ENCODE results near the gene UBA6.

The UBA6 gene

DNA sequence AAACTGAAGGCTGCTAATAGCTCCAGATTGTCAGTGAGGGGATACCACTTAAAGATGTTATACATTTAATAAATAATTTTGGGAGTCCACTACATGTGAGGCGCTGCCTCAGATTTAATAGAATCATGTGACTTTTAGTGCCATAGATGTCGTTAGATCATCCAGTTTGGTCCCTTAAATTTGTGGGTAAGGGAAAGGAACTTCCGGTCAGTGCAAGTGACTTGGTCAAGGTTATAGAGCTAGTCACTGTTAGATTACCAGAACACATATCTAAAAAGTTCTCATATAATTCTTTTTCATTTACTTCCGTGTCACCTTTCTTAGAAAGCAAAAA lies 529 bp upstream of the UBA6 start:
- Mint-ChIP-seq H3K27ac (peak overlapping the region; percentile 99), H3K36me3 (ENCODE audit: low read depth) (peaks cover 49% of the 10 kb centered on the region), H3K4me1 (ENCODE audit: low read depth) (peaks cover 46% of the 10 kb centered on the region), H3K9me3 (peaks cover 23% of the 10 kb centered on the region), H3K4me3 (peak overlapping the region; percentile 99), H3K27me3 (ENCODE audit: low read depth) (no peaks in the 10 kb centered on the region)
- DNase-seq (ENCODE audit: low spot score) = no peak

DNA sequence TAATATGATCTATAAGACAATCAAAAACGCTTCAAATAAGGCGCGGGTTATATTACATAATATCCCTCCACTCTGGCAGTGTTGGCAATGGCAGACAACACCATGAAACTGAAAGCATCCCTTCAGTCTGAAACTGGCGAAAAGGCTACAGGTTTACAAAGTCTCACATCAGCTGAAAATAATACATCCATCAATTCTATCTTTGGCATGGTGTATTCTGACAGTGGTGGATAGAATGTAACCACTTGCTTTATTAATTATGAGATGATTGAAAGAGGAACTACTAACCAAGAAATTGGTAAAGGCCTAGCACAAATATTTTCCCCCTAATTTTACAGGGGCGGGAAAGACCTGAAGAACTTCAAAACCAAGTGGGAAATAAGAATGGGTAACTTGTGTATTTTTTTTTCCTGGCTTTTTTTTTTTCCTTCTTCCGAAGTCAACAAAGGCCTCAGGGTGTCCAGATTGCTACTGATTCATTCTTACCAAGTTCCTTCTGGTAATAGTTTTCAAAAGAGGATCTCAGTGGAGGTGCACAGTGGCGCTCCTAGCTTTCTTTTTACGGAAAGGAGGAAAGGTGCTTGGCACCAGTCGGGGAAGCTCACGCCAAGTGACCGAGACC lies 728 bp downstream of the UBA6 start:
- Mint-ChIP-seq H3K27ac (peak overlapping the region; percentile 99), H3K4me3 (peak overlapping the region; percentile 99), H3K4me1 (ENCODE audit: low read depth) (peaks cover 46% of the 10 kb centered on the region), H3K27me3 (ENCODE audit: low read depth) (no peaks in the 10 kb centered on the region), H3K9me3 (peaks cover 12% of the 10 kb centered on the region), H3K36me3 (ENCODE audit: low read depth) (peaks cover 46% of the 10 kb centered on the region)
- no peak for DNase-seq (ENCODE audit: low spot score)

DNA sequence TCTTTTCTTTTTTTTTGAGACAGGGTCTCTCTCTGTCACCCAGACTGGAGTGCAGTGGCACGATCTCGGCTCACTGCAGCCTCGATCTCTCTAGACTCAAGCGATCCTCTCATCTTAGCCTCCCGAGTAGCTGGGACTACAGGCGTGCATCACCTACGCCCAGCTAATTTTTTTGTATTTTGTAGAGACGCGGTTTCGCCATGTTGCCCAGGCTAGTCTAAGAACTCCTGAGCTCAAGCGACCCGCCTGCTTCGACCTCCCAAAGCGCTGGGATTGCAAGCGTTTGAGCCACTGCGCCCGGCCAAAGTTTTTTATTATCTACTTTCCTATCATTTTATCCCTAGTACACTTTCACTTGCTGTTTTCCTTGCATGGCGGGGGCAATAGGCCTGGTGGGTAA lies 1.4 kb downstream of the UBA6 start:
- DNase-seq (ENCODE audit: low spot score) = no peak
- peaks cover 46% of the 10 kb centered on the region for H3K36me3 Mint-ChIP-seq (ENCODE audit: low read depth)
- peak overlapping the region; percentile 99 for H3K4me3 Mint-ChIP-seq
- no peaks in the 10 kb centered on the region for H3K27me3 Mint-ChIP-seq (ENCODE audit: low read depth)
- peaks cover 42% of the 10 kb centered on the region for H3K4me1 Mint-ChIP-seq (ENCODE audit: low read depth)
- peak overlapping the region; percentile 99 for H3K27ac Mint-ChIP-seq
- H3K9me3 Mint-ChIP-seq = peaks cover 7% of the 10 kb centered on the region

DNA sequence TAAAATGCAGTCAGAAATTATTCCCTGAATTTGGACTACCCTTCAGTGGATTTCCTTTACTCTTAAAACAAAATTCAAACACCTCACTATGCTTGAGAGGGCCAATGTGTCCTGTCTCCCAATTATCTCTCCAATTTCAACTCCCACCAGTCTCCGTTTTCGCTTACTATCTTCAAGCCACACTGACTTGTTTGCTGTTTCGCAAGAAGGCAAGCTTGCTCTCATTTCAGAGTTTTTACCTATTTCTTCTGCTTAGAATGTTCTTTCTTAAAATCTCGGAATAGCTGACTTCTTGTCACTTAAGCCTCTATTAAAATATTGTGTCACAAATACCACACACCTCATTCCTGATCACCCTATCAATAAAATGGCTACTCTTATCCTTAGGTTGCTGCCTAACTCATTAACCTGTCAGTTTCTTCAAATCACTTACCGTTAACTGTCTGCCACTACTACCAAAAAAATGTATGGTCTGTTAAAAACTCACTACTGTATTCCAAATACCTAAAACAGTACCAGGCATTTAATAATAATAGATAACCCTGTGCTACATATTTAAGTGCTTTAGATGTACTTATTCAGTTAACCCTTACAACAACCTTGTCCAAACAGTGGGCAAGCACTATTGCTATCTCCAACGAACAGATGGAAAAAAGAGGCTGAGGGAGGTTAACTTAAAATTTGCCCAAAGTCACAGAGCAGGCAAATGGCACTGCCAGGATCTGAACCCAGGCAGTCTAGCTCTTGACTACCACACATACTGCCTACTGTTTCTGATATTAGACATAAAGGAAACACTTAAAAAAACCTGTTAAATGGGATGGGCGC lies 2.9 kb downstream of the UBA6 start:
- H3K4me3 Mint-ChIP-seq = no peak overlapping the region
- H3K36me3 Mint-ChIP-seq (ENCODE audit: low read depth) = peaks cover 42% of the 10 kb centered on the region
- peaks cover 37% of the 10 kb centered on the region for H3K4me1 Mint-ChIP-seq (ENCODE audit: low read depth)
- DNase-seq (ENCODE audit: low spot score) = no peak
- H3K9me3 Mint-ChIP-seq = no peaks in the 10 kb centered on the region
- H3K27me3 Mint-ChIP-seq (ENCODE audit: low read depth) = no peaks in the 10 kb centered on the region
- H3K27ac Mint-ChIP-seq = no peak overlapping the region

DNA sequence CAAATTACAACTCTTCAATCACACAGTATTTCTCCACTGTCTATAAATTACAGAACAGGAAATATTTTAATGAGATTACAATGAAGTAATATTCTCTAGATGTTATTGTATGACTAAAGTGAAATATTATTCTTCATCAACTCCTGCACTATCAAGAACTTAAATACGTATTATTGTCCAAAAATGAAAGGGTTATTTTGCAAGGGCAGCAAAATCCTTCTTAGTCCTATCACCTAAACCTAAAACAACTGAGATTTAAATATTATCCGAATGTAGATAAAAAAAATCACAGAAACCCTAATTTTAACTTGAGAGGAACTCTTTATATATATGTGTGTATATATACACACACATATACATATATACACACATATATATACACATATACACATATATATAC lies 4.9 kb downstream of the UBA6 start:
- Mint-ChIP-seq H3K27ac (no peak overlapping the region), H3K4me3 (no peak overlapping the region), H3K4me1 (ENCODE audit: low read depth) (peaks cover 29% of the 10 kb centered on the region), H3K27me3 (ENCODE audit: low read depth) (no peaks in the 10 kb centered on the region), H3K36me3 (ENCODE audit: low read depth) (peaks cover 53% of the 10 kb centered on the region), H3K9me3 (peaks cover 3% of the 10 kb centered on the region)
- no peak for DNase-seq (ENCODE audit: low spot score)

DNA sequence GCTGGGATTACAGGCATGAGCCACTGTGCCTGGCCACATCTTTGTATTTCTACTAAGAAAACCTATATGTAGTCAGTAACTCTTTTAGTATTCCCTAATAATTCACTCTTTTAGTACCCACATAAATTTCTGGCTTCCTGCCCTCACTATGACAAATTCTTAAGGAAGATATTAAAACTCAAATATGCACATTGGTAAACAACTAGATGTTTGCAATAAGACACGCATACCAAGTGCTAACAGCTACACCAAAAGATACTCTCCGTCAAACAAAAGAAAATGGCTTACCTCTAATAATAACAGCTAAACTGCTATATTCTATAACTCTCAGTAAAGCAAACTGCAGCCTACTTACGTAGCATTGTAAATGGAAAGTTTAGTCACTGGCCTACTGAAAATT lies 6.3 kb downstream of the UBA6 start:
- H3K4me1 Mint-ChIP-seq (ENCODE audit: low read depth) = peaks cover 33% of the 10 kb centered on the region
- H3K27me3 Mint-ChIP-seq (ENCODE audit: low read depth) = no peaks in the 10 kb centered on the region
- no peak overlapping the region for H3K4me3 Mint-ChIP-seq
- DNase-seq (ENCODE audit: low spot score) = no peak
- H3K36me3 Mint-ChIP-seq (ENCODE audit: low read depth) = peaks cover 61% of the 10 kb centered on the region
- no peak overlapping the region for H3K27ac Mint-ChIP-seq
- peaks cover 3% of the 10 kb centered on the region for H3K9me3 Mint-ChIP-seq

DNA sequence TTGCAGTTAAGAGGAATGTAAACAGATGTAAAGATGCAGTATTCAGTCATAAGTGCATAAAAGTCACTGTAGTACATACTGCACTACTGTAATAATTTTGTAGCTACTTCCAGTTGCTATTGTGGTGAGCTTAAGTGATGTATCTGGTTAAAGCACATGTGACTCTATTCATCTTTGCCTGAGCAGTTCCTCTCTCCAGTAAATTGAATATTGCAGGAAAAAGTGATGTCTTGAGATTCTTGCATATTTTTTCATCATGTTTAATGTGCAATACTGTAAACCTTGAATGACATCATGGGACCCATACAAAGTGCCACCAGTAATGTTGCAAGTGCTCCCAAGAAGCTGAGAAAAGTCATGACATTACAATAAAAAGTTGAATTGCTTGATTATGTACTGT lies 9.6 kb downstream of the UBA6 start:
- Mint-ChIP-seq H3K27ac (no peak overlapping the region), H3K4me1 (ENCODE audit: low read depth) (peaks cover 34% of the 10 kb centered on the region), H3K27me3 (ENCODE audit: low read depth) (no peaks in the 10 kb centered on the region), H3K9me3 (peaks cover 3% of the 10 kb centered on the region), H3K36me3 (ENCODE audit: low read depth) (peaks cover 66% of the 10 kb centered on the region), H3K4me3 (no peak overlapping the region)
- no peak for DNase-seq (ENCODE audit: low spot score)

DNA sequence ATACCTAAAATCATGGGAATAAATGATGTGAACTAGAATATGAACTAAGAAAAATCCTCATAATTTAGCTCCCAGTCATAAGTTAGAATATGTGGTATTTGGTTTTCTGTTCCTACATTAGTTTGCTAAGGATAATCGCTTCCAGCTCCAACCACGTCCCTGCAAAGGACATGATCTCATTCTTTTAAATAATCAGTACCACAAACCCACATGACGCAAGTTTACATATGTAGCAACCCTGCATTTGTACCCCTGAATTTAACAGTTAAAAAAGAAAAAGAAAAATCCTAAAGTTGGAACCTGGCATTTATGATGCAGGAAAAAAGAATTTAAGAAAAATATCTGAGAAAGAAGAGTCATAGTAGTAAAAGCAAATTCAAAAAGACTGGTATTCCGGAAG lies 13.3 kb downstream of the UBA6 start:
- Mint-ChIP-seq H3K4me1 (ENCODE audit: low read depth) (peaks cover 42% of the 10 kb centered on the region), H3K36me3 (ENCODE audit: low read depth) (peaks cover 57% of the 10 kb centered on the region), H3K9me3 (peaks cover 3% of the 10 kb centered on the region), H3K27ac (no peak overlapping the region), H3K27me3 (ENCODE audit: low read depth) (no peaks in the 10 kb centered on the region), H3K4me3 (no peak overlapping the region)
- DNase-seq (ENCODE audit: low spot score) = no peak

DNA sequence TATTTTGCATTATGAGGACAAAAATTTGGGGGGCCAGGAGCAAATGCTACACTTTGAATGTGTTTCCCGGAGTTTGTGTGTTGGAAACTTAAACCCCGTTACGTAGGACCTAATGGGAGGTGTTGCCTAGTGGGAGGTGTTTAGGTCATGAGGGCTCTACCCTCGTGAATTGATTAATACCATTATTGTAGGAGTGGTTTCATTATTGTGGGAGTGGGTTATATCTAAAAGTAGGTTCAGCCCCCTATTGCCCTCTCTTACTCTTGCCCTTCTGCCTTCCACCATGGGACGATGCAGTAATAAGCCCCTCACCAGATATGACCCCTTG lies 15.5 kb downstream of the UBA6 start:
- peaks cover 42% of the 10 kb centered on the region for H3K4me1 Mint-ChIP-seq (ENCODE audit: low read depth)

DNA sequence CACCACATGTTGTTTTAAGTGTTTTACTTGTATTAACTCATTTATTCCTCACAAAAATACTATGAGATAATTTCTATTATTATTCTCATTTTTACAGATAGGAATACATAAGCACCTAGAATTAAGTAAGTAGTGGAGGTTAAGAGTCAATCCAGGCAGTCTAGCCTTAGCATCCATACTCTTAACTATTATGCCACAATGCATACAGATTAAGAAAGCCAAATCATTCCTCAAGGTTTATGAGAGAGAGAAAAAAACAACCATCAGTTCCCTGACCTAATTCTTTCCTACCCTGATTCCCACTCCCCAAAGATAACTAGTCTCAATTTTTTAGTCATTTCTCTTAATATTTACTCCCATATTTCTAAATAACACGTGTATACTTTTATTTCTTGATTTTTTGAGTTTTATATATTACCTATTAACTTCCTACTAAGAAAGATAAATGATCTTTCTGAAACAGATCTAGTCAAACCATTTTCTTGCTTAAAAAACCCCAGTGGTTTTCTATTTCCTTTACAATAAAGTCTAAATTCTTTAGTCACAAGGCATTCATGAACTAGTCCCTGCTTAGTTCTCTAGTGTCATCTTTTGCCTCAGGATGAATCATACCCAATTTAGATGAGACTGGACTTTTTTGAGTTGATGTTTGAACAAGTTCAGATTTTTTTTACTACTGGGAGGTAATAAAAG lies 16.0 kb downstream of the UBA6 start:
- H3K4me3 Mint-ChIP-seq = peak overlapping the region; percentile 39
- H3K9me3 Mint-ChIP-seq = no peaks in the 10 kb centered on the region
- peaks cover 40% of the 10 kb centered on the region for H3K4me1 Mint-ChIP-seq (ENCODE audit: low read depth)
- no peaks in the 10 kb centered on the region for H3K27me3 Mint-ChIP-seq (ENCODE audit: low read depth)
- H3K27ac Mint-ChIP-seq = peak overlapping the region; percentile 86
- peaks cover 54% of the 10 kb centered on the region for H3K36me3 Mint-ChIP-seq (ENCODE audit: low read depth)
- DNase-seq (ENCODE audit: low spot score) = no peak

More for the DNA sequence above, 15.5 kb downstream of the UBA6 start:
- Mint-ChIP-seq H3K36me3 (ENCODE audit: low read depth) (peaks cover 54% of the 10 kb centered on the region), H3K27me3 (ENCODE audit: low read depth) (no peaks in the 10 kb centered on the region), H3K9me3 (no peaks in the 10 kb centered on the region), H3K27ac (peak overlapping the region; percentile 86), H3K4me3 (peak overlapping the region; percentile 39)
- DNase-seq (ENCODE audit: low spot score) = no peak

DNA sequence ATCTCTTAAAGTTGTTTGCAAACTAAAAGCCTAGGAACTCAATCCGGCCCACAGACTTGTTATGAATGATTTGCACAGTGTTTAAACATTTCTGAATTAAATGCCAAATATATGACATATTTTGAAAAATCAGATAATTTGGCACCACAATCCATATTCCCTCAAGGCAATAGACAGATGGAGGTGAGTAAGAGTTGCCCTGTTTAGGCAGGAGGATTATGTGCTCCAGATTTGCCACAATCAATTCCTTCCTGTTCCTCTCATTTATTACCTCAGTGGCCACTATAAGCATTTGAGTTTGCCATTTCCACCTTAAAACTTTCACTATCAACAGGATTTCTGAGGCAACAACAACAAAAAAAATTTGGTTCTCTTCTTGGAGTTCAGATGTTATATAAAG lies 18.7 kb downstream of the UBA6 start:
- no peak overlapping the region for H3K4me3 Mint-ChIP-seq
- H3K36me3 Mint-ChIP-seq (ENCODE audit: low read depth) = peaks cover 51% of the 10 kb centered on the region
- H3K4me1 Mint-ChIP-seq (ENCODE audit: low read depth) = peaks cover 28% of the 10 kb centered on the region
- H3K9me3 Mint-ChIP-seq = no peaks in the 10 kb centered on the region
- H3K27ac Mint-ChIP-seq = no peak overlapping the region
- no peaks in the 10 kb centered on the region for H3K27me3 Mint-ChIP-seq (ENCODE audit: low read depth)
- DNase-seq (ENCODE audit: low spot score) = no peak

DNA sequence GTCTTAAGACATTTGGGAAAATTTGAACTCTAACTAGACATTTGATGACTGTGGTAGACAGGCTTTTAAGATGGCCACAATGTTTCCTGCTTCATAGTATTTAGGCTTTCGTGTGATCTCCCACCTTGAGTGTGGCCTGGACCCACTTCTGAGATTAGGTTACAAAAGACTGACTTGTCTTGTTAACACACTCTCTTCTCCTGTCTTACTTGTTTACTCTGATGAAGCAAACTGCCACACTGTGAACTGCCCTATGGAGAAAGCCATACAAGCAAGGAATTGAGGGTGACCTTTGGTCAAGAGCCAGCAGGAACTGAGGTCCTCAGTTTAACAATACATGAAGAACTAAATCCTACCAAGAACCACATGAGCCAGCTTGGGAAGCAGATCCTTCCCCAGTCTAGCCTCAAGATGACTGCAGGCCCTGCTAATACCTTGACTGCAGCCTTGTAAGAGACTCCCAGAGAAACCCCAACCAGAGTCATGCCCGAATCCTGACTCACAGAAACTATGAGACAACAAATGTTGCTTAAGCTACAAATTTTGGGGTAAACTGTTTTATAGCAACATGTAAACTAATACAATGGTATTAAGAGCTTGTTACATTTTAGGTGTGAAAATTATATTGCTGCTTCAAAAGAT lies 20.3 kb downstream of the UBA6 start:
- DNase-seq (ENCODE audit: low spot score) = no peak
- Mint-ChIP-seq H3K9me3 (no peaks in the 10 kb centered on the region), H3K27ac (no peak overlapping the region), H3K4me3 (no peak overlapping the region), H3K36me3 (ENCODE audit: low read depth) (peaks cover 55% of the 10 kb centered on the region), H3K4me1 (ENCODE audit: low read depth) (peaks cover 20% of the 10 kb centered on the region), H3K27me3 (ENCODE audit: low read depth) (no peaks in the 10 kb centered on the region)

DNA sequence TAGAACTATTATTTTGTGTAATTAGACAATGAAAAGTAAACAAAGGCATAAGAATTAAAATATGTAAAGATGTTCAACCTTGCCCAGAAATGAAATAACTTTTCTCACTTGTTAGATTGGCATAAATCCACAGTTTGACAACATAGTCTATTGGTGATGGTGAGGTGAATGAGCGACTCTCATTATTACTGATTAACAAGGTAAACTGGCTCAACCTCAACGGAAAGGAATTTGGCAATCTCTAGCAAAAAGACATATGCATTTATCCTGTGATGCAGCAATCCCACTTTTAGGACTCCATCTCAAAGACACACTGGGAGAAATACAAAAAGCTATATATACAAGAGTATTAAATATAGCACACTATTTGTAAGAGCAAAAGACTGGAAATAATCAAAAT lies 22.3 kb downstream of the UBA6 start:
- DNase-seq (ENCODE audit: low spot score) = no peak
- peaks cover 68% of the 10 kb centered on the region for H3K36me3 Mint-ChIP-seq (ENCODE audit: low read depth)
- H3K27ac Mint-ChIP-seq = no peak overlapping the region
- H3K4me1 Mint-ChIP-seq (ENCODE audit: low read depth) = peaks cover 7% of the 10 kb centered on the region
- H3K4me3 Mint-ChIP-seq = no peak overlapping the region
- H3K9me3 Mint-ChIP-seq = no peaks in the 10 kb centered on the region
- no peaks in the 10 kb centered on the region for H3K27me3 Mint-ChIP-seq (ENCODE audit: low read depth)

DNA sequence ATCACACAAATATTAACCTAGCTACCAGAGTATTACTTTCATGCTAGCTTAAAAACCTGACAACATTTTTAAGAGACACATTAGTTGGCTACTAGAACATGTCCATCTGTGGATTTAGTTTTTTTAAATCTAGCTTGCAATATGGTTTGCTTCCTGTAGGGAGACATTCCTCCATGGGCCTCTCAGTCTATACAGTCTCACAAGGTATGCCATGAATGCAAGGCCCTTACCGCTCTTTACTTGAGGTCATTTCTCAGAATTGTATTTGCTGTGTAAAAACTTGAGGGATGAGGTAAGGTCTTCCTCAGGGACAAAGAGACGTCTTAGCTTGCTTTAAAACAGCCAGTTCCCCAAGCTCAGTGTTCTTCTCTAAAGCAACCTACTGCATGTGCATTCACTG lies 26.9 kb downstream of the UBA6 start:
- H3K9me3 Mint-ChIP-seq = no peaks in the 10 kb centered on the region
- no peaks in the 10 kb centered on the region for H3K27me3 Mint-ChIP-seq (ENCODE audit: low read depth)
- peaks cover under 1% of the 10 kb centered on the region for H3K4me1 Mint-ChIP-seq (ENCODE audit: low read depth)
- no peak overlapping the region for H3K4me3 Mint-ChIP-seq
- H3K36me3 Mint-ChIP-seq (ENCODE audit: low read depth) = peaks cover 69% of the 10 kb centered on the region
- no peak overlapping the region for H3K27ac Mint-ChIP-seq
- no peak for DNase-seq (ENCODE audit: low spot score)
